Testis (tissue), 2 donors: ENCODE measurements around the gene CHRNA5.

Experiments
- POLR2A ChIP-seq: fragments of 450-650 bp; IDR thresholded peaks from one replicate; pipeline ENCODE4 v1.6.1; 2017; ENCODE audit warnings: antibody characterized with exemption, mild to moderate bottlenecking, moderate library complexity
- TF ChIP-seq, protein P1 (sequence below), 3 experiments: fragments of 450-650 bp in 2 of 3; fragments of 200-600 bp in 1 of 3; sonication (generic) in 1 of 3; IDR thresholded peaks; one replicate each; pipeline ENCODE4 v1.5.1; 2016 to 2019; ENCODE audit warnings: antibody characterized with exemption in 3 of 3, mild to moderate bottlenecking in 2 of 3, moderate library complexity in 1 of 3

- TF ChIP-seq, protein P1, sequence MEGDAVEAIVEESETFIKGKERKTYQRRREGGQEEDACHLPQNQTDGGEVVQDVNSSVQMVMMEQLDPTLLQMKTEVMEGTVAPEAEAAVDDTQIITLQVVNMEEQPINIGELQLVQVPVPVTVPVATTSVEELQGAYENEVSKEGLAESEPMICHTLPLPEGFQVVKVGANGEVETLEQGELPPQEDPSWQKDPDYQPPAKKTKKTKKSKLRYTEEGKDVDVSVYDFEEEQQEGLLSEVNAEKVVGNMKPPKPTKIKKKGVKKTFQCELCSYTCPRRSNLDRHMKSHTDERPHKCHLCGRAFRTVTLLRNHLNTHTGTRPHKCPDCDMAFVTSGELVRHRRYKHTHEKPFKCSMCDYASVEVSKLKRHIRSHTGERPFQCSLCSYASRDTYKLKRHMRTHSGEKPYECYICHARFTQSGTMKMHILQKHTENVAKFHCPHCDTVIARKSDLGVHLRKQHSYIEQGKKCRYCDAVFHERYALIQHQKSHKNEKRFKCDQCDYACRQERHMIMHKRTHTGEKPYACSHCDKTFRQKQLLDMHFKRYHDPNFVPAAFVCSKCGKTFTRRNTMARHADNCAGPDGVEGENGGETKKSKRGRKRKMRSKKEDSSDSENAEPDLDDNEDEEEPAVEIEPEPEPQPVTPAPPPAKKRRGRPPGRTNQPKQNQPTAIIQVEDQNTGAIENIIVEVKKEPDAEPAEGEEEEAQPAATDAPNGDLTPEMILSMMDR (IDR thresholded peaks at IDR 0.05): no peak
- no peak for TF ChIP-seq POLR2A
These were observed 68.0 kb downstream of the CHRNA5 start for GRCh38 chr15:78633348-78633747.
